NOMO-1 treated with DMSO at 0.1 percent for 48 hours (cell line): ENCODE results near the gene TAGLN3.
"Not testable (repeated sequence)": the region's sequence is repeated elsewhere in the genome, so short reads cannot be mapped to it uniquely, and the experiment has no call there.

ENCODE experiments used
- DNase-seq: peaks from one replicate; lab custom pipeline; 2025; ENCODE audit not compliant: unreplicated experiment; lab: John Stamatoyannopoulos, UW

The TAGLN3 gene

DNA sequence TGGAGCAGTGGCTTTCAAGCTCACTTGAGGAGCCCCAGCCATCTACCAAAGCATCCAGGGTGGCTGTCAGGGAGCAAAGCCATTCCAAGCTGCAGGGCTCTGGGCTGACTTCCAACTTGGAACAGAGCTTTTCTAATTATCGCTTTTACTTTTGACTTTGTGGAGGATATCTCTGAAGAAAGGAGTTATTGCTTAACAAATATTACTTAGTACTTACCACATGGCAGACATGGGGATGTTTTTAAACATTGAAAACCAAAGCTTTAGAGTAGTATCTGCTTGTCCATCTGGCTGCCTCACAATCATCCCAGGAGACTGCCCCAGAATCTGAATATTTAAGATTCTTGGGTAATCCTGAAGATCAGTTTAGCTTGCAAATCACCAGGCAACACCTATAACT lies 8.9 kb downstream of the TAGLN3 start:
- DNase-seq = no peak

DNA sequence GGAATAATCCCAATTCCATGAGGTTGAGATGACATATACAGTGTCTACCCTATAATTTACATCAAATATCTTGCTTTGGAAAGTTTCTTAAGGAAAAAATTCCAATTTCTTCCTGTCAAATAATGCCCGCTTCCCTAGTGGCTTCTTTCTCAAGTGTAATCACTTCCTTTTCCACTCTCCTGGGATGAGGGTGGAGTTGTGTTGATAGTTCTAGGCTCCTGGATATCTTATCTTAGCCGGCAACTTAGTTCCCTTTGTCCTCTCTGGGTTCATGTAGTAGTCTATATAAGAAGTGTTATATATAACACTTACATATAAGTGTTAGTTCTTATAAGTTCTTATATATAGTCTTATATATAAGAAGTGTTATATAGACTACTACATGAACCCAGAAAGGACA lies 10.9 kb downstream of the TAGLN3 start:
- DNase-seq = no peak

DNA sequence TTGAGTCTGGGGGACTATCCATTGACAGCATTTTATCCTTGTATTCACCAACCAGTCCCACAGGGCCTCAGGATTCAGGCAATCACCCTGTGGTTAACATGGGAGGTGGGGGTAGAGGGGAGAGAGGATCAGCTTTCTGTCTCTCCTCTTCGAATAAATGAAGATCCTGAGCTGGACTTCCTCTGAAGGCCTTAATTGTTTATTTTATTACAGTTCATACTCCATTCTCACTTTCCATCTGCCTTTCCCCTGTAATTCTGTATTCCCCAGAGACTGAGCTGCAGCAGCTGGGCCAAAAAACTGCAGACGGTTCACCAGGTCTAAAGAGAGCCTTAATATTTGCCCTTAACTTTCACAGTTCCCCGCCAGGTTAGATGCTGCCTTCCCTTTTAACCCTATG lies 11.9 kb downstream of the TAGLN3 start:
- no peak for DNase-seq

DNA sequence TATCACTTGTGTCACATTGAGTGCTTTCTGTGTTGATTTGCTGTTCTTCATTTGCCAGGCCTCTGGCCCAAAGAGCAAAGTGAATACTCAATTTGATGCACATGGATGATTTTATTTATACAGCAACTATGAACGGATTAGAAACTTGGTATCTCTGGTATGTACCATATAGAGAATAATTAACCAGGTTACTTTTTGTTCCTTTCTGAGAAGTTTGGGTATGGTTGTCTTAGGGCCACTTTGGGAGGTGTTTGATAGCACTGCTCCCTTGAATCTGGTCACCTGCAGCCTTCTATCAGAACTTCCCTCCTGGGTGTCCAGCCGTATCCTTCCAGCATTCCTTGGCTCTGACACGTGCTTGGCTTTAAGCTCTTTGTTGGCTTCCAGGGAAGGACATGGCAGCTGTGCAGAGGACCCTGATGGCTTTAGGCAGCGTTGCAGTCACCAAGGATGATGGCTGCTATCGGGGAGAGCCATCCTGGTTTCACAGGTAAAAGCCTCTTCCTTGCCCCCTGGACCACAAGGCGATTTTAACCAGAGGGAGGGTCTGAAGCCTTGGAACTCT lies 12.7 kb downstream of the TAGLN3 start:
- no peak for DNase-seq

DNA sequence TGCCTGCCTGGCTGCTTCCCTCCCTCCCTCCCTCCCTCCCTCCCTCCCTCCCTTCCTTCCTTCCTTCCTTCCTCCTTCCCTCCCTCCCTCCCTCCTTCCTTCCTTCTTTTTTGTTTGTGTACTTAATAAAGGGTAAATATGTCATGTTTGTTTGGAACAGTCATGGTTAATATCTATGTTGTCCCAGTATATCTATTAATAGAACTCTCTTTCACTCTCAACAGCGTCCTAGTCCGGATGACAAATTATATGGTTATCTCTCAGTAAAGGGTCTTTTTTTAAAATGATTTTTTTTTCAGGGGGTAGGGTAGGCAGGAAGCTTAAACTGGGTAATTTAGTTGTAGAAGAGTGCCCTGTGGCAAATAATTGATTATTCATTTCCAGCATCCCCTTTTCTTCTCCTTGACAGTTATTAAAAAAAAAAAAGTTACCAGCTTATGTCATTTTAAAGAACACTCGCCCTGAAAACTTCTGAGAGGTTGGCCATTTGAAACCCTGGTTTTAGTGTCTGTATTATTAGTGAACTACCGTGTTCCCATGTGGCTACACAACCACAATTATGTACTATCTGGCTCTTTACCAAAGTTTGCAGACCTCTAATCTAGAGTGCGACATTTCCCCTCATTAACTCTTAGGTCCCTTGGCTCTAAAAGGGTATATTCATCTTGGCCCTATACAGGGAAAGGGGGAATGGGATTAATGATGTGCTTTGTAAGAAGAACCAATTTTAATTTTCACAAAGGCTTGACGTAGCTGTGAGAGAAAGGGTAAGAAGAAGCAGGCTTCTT lies 13.7 kb downstream of the TAGLN3 start:
- no peak for DNase-seq

DNA sequence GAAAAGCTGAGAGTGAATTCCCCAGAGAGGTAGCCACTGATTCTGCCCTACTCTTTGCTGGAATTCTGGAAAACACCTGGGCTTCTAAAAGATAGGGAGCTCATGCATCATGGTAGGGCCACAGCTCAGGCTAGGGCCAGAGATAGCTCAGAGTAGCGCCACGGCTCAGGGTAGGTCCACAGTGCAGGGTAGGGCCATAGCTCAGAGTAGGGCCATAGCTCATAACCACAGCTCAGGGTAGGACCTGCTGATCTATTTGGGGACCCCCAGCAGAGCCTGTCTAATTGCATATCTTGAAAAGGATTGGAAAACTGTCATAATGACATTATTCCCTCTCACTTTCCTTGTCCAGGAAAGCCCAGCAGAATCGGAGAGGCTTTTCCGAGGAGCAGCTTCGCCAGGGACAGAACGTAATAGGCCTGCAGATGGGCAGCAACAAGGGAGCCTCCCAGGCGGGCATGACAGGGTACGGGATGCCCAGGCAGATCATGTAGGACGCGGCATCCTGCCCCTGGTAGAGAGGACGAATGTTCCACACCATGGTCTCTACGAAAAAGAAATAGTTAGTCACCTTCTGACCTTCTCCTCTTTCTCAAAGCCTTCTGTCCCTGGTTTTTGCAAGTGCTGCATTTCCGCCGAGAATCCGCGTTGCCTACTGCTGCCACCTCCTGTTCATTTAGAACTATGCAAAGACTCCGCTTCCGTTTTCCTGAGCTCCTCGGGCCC lies 14.5 kb downstream of the TAGLN3 start:
- no peak for DNase-seq

DNA sequence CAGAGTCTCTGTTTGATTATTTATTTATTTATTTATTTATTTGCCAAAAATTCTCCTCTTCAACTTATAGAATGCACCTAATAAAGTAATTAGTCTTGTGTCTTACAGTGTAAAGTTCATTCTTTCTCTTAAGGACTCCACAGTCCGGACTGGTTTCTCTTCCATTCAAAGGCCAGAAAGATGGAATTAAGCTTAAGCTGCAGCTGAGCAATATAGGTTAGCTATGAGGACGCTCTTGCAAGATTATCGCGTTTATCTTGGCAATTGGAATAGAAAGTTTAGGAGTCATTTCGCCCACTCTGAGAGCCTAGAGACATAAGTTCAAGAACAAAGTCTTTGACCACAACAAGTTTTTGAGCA lies 15.0 kb downstream of the TAGLN3 start:
- DNase-seq = no peak

DNA sequence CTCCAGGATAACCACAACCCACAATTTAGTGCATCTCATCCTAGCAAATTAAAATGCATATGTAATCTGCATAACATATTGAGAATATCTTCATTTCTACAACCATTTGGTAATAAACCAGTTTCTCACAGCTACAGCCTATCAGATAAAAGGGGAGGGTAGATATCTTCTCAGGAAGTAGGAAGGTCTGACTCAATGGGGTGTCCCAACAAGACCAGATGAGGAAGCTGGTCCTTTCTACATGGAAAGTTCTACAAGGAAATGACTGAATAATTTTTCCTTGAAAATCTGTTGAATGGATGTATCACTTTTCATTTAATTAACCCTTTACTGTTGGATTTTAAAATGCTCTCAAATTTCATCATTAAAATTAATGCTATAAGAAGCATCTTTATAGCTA lies 18.4 kb downstream of the TAGLN3 start:
- DNase-seq = no peak

DNA sequence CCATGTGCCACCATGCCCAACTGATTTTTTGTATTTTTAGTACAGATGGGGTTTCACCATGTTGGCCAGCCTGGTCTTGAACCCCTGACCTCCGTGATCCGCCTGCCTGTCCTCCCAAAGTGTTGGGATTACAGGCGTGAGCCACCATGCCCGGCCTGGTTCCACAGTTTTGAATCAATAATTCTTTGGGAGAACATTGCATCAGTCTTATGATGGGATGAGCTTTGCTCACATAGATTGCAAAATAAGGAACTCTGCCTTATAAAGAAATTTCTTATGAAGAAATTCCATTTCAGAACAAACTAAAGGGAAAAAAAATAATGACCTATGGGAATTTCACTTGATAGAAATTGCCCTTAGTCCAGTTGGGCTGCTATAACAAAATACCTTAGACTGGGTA lies 20.0 kb downstream of the TAGLN3 start:
- DNase-seq = no peak

DNA sequence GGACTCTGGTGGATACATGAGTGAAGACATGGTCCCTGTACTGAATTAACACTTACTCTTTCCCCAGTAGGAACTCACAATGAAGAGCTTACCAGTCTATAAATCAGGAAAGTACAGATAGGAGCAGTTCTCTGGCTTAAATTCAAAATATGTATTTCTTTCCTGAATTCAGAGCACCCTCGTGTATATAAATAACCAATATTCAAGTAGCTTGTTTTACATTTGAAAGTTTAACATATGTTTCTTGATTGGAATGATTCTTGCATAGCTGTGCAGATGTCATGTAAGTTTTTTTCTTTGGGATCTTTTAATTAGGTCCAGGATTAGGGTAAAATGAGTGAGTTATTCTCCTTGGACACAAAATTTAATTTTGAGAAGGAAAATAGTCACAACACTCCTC lies 21.0 kb downstream of the TAGLN3 start:
- DNase-seq = no peak

DNA sequence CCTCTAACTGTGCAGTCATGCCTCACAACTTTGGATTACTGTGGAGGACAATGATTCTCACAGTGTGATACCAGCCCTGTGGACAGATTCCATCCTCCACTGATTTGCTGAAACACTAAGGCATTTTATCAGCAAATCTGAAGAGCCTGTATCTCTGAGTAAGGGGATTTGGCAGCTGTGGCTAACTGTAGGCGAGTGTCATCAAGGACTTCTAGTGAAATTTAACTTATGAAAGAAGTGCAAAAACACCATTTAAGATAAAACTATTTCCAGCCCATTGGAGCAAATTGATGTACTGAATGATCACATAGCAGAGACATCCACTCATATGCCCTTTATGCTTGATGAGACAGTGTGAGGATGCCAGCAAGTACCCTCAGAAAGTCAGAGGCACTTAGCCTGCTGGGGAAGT lies 22.0 kb downstream of the TAGLN3 start:
- DNase-seq = no peak

DNA sequence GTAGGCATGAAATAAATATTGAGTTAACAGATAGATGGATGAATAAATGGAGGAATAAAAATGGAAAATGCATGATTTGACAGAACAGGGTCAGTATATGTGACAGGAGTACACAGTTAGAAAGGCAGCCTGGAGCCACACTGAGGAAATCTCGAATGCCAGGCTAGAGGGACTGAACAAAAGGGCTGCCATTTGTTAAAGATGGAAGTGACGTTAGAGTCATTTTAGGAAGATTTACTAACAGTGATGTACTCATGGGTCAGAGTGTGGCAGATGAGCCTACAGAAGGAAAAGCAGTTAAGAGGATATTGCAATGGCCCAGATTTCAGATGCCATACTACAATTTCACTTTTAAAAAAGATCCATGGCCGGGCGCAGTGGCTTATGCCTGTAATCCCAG lies 28.4 kb downstream of the TAGLN3 start:
- no peak for DNase-seq

DNA sequence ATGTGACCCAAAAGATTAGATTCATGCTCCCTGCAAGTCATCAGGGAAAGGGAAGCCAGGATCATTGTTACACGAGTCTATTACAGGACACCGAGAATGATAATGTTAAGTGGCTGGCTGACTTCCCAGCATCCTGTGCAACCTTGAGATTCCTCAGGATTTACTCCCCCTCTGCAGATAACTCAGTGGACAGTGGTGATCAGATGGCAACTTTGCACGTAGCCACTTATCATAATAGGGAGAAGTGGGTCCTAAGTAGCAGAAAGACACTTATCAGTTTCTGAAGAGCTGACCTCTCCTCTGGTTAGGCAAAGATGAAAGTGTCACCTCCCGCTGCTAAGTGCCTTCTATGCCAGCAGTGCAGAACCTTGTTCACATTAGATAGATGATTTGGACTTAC lies 29.1 kb downstream of the TAGLN3 start:
- no peak for DNase-seq

DNA sequence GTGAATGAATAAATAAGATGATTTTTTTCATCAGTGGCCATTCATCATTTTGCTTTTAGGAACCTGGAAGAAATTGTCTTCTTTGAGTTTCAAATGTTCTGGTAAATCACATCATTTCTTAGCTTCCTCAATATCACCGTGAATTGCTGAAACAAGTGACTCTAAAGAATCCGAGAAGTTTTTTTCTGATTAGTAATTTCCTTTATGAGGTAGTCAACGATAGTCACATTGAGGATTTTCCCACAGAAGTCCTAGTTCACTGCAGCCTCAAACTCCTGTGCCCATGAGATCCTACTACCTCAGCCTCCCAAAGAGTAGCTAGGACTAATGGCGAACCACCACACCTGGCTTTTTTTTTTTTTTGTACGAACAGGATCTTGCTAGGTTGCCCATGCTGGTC lies 32.2 kb downstream of the TAGLN3 start:
- DNase-seq = no peak

DNA sequence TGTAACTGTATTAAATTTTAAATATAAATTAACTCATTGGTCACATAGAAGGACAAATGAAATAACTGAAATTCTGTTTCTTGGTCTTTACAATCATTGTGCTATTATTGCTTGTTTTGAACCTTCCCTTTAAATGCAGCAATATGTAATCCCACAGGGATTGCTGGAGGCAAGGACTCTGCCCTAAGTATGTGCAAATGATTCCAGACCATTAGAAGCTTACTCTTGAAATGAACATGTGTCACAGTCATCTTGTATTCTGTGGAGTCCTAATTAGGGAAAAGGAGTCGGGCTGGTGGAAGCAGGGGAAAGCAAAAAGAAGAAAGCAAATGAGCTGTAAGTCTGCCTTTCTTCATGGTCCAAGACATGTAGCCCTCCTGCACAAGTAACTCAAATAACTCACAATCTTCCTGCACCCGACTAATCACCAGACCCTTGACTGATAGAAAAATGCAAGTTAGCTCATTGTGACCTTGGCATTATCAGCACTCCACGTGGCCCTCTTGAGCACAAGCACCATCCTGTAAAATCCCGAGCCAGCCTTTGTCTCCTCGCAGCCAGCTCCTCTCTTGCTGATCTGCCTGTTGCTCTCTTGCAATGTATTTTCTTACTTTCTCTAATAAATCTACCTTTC lies 33.5 kb downstream of the TAGLN3 start:
- no peak for DNase-seq

DNA sequence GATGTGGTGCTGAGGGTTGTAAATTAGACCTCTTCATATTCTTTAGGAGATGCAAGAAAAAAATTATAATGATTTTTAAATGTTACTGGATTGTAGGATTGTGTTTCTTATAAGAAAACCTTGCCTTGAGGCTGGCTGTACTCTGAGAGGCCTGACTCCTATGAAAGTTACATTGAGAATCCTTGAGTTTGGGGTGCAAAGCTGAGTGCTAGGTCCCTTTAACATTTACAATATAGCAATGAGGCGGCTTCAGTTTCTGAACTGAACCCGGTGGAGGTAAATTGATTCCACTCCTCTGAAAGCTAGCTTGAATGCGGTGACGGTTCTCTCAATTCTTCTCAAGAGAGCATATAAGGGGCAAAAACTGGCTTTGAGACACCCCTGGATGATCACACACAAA lies 35.7 kb downstream of the TAGLN3 start, which contains the start of gene TMPRSS7:
Gene TMPRSS7, plus strand, starts transcription at position 301 of the 400 bp plus-strand sequence. CDS start 110 bp downstream, outside the sequence.
- no peak for DNase-seq

DNA sequence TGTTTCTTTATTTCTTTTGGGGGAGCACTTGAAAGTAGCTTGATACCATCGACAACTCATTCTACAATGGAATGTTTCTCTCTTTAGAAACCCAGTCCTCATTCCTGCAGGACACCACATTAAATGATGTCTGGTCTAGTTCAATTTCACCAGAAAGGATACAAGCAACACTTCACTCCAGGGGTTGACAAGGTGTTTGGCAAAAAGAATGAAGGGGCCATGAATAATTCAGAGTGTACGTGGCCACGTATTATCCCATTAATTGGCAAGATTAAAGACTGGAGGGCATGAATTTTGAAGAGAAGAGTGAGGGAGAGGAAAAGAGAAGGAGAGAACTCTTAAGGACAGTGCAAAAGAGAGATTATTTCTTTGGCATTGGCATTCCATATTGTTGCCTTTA lies 36.5 kb downstream of the TAGLN3 start:
- no peak for DNase-seq

DNA sequence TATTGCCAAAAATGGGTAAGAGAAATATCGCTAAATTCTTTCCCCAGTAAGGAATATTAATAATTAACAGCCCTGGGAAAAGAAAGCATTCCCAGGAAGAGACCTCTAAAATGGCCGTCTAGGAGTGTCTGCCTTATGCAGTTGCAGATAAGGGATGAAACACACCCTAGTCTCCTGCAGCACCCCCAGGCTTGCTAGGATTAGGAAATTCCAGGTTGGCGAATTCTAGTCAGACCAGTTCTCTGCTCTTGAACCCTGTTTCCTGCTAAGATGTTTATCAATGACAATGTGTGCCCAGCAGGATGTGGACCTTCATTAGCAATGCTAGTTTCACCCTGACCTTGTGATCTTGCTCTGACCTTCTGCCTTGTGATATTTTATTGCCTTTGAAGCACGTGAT lies 38.5 kb downstream of the TAGLN3 start:
- DNase-seq = not testable (repeated sequence)

DNA sequence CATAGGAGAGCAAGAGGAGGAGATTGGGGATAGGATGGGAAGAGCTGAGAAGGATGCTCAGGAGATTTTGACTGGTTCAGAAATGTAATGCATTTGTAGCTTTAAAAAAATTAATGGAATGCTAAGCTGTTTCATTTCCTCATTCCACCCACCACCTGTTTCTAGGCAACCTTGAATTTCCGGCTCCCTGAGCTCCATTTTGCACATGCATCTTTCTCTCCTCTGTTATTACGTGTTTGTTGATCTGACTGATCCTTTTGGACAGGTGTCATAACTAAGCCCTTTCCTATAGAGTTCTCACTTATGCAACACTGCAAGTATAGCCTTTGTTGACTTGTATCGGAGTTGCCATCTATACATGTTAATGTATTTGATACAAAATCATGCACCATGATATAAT lies 40.1 kb downstream of the TAGLN3 start:
- DNase-seq = no peak

DNA sequence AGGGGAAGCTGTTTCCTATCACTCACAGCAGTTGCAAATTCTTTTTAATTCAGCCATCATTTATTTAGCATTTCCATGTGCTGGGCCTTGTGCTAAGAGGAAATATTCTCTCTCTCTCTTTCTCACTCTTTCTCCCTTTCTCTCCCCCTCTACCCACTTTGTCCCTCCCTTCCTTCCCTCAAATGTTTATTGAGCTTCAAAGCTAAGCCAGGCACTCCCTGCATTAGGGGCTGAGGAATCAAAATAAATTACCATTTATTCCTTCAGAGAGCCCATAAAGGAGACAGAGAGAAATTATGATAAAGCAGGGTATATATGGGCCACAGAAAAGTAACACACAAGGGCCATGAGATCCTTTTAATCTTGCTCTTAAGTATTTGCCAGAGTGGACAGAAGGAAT lies 42.6 kb downstream of the TAGLN3 start:
- no peak for DNase-seq

DNA sequence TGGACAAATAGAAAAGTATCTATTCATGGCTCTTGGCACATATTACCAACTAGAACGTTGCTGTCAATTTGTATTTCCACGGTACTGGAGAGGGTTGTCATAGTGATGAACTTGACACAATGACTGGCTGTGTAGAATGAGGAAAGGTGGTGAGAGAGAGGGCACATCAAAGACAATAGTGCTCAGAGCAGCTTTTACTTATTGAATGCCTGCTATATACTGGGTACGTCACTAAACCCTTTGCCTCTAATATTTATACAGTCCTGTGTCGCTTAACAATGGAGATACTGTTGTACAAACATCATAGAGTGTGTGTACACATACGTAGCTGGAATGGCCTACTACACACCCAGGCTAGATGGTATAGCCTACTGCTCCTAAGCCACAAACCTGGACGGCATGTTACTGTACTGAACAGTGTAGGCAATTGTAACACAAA lies 44.1 kb downstream of the TAGLN3 start:
- DNase-seq = no peak
